ENCODE results near the gene NOTUM.

- TF ChIP-seq FOXM1 (IDR thresholded peaks at IDR 0.05; ENCODE audit: borderline replicate concordance) (no peak), LEF1 (IDR thresholded peaks at IDR 0.05; ENCODE audit: borderline replicate concordance) (no peak), SP1 (IDR thresholded peaks at IDR 0.05) (no peak), PKNOX1 (IDR thresholded peaks at IDR 0.05) (no peak), L3MBTL2 (conservative IDR thresholded peaks at IDR 0.05) (no peak), CTBP1 (IDR thresholded peaks at IDR 0.05; ENCODE audit: borderline replicate concordance) (no peak), FOXK2 (IDR thresholded peaks at IDR 0.05) (no peak), BHLHE40 (IDR thresholded peaks at IDR 0.05; ENCODE audit: borderline replicate concordance) (no peak), ARNT (IDR thresholded peaks at IDR 0.05) (no peak), ELF4 (IDR thresholded peaks at IDR 0.05) (no peak), TARDBP (IDR thresholded peaks at IDR 0.05) (no peak), NFRKB (IDR thresholded peaks at IDR 0.05) (no peak), FOXA1 (IDR thresholded peaks at IDR 0.05) (no peak)
Measured at GRCh38 chr17:81958633-81959342, 2.2 kb downstream of the NOTUM start.
